NCI-H146 (cell line): ENCODE measurements around the gene PRKCH.

Experiments used
- DNase-seq: peaks from one replicate; lab custom pipeline; 2025; lab: John Stamatoyannopoulos, UW

PRKCH gene

DNA sequence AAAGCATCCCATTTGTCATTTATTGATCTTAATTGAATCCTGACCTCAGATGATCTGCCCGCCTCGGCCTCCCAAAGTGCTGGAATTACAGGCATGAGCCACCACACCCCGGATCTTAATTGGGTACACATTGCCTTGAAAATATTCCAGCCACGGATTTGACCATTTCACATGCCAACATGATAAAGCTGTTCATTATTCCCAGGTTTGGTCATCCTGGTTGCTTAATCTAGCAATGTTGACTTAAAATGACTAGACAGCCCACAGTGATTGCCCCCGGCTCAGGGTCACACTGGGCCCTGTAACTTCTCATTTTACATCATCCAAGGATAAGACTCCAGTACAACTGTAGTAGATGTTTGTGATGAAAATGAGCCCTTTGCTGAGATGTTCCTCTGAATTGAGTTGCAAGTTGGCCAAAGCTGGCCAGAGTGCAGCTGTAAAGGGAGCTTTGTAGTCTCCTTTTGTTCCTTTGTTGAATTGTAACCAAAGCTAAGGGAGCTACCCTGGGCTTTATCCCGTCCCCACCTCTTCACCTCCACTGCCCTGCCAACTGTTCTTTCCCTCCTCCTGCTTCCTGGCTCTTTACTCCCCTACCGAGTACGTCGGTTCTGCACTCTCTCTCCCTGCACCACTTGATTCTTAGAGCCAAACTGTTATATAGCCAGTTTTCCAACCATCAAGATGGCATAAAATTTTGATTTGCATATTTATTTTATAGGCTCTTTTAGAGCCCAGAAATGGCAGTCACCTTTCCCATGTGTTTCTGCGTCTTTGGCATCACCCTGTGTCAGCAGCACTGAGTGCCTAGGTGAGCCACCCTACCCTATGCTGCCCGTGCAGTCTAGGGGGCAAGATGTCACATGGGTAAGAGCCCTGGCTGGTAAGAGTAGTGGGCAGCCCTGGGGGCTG lies 232.6 kb downstream of the PRKCH start:
- no peak for DNase-seq

DNA sequence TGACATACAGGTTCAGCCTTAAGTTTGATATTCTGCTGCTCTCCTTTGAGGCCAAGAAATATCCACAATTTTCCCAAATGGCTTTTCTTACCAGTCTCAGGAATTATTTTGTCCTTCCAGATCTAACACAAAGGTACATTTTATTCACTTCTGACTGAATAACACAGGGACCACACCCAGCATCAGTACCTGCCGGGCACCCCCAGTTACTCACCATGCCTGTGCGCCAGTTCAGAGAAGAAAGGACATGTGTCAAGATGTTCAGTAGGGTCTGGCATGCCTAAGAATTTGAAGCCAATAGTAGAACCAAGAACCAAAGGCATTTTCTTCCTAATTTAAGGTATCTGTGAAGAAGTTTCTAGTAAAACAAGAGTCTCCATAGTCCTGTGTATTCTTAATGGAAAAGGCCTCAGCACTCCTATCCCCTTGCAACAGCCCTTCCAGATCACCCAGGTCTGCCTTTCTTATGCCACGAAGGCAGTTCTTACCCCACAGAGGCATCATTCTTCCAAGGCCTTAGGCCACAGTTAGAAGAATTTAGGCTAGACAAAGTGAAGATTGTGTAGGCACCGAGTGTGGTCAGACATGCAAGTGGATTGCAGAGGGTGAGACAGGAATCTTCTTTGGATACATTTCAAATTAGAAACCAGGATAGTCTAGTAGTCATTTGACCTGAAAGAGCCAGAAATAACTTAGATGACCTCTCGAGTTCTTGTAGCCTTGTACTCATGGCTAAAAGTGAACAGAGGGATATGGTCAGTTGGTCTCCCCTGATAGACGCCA lies 233.9 kb downstream of the PRKCH start:
- no peak for DNase-seq

- no peak for DNase-seq
Observed at GRCh38 chr14:61556455-61556854, 235.1 kb downstream of the PRKCH start.

GRCh38 chr14:61557262-61557661 lies 235.9 kb downstream of the PRKCH start:
- DNase-seq = no peak

- no peak for DNase-seq
Observed at GRCh38 chr14:61557854-61558253, 236.5 kb downstream of the PRKCH start.

DNA sequence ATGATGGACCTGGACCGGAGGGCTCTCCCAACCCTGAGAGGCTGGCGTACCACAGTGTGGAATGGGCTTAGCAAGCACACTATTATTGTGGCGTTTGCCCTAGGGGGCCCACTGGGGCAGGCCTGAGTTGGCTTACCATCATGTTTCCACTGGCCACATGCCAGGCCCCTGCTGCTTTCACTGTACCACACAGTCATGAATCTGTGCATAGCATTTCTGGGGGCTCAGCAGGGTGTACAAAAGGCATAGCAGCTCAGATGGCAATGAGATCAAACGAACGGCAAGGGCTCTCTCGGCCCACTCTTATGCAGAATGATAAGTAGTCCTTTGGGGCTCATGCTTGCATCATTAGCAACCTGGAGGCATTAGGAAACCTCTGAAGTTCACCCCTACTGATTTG lies 236.9 kb downstream of the PRKCH start:
- peak; percentile 79 for DNase-seq

DNA sequence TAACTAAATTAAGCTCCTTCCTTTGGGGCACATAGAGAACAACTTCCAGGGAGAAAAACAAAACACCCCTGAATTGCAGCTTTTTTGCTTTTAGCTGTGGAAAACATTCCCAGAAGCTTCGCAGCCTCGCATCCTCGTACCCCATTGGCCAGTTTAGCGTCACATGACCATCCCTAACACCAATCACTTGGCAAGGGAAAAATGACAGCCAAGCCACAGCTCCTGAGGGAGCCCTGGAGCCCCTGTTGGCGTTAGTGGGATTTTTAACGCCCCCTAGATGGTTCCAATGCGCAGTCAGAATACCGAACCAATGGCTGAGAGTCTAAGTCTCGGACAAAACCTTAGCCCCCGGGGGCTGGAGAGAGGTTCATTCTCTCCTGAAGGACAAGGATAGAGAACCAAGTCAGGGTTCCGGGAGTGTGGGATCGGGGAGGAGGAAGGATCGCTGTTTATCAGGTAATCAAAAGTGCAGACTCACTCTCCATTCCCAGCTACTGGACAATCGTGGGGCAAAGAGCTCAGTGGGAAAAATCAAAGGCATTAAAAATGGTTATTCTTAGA lies 238.3 kb downstream of the PRKCH start:
- DNase-seq = no peak

DNA sequence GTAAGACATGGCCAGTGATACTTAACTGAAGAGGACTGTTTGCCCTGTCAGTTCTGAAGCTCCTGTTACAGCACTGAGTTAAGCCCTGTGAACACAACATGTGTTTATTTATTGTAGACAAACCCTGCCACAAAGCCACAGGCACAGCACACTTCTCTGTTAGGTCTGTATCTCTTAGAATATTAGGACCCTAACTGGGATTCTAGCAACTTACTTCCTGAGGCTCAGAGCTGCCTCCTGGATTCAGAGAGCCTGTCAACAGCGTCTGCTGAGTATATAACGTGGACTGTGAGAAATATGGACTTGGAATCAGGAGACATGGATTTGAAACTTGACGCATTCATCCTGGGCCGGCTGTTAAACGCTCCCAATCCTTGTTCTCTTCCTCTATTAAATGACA lies 238.9 kb downstream of the PRKCH start:
- DNase-seq = no peak

DNA sequence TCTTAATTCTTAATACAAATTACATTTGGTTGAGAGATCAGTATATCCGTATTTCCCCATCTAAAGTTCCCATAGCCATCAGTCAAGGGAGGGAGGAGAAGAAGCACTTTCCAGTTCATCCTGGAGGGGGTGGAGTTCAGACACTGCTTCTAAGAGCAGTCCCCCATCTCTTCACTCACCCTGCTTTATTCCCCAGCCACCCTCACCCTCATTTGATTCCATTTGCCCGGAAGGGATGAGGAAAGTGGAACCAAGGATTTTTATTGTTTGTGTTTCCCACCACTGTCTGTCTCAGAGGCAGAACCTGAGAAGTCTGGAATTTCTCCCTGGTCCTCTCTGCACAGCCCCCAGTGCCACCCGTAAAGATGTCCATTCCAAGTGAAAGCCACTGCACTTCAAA lies 239.7 kb downstream of the PRKCH start:
- no peak for DNase-seq

GRCh38 chr14:61561657-61562276 lies 240.4 kb downstream of the PRKCH start:
- no peak for DNase-seq

- no peak for DNase-seq
Observed at GRCh38 chr14:61562321-61563161, 241.2 kb downstream of the PRKCH start.

DNA sequence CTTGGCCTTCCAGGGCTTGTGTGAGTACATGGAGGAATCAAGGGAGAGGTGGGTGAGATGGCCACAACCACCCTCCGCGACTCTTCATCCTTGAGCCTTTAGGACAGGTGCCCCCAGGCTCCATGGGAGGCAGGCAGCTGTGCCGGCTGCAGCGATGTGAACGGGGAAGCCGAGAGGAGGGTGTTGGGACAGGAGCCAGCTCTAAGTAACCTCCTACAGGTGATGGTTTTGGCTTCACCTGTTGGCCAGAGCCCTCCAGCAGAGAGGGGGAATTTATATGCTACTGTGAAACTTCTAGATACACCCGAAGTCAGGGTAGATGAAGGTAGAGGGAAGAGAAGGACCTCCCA lies 241.8 kb downstream of the PRKCH start:
- peak; percentile 43 for DNase-seq

- no peak for DNase-seq
Observed at GRCh38 chr14:61563880-61564617, 242.7 kb downstream of the PRKCH start.

DNA sequence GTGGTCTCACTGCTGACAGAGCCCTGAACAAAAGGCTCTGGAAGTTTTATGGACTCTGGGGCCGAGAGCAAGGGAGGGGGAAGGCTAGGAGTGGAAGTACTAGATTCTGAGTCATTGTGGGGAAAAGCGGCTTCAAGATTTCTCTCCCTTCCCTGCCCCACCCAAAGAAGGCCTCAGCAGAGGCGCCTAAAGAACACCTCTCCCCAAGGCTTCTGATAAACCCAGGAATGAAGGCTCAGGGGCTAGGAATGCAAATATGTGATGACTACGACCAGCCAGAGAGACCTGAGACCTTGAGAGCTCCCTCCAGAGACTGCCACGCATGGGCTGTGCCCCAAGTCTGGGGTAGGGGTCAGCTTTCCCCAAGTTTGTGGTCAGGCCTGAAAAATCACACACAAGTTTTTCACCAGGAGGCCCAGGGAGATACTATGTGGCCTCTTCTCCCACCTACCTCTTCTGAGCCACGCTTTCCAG lies 243.3 kb downstream of the PRKCH start:
- DNase-seq = no peak

DNA sequence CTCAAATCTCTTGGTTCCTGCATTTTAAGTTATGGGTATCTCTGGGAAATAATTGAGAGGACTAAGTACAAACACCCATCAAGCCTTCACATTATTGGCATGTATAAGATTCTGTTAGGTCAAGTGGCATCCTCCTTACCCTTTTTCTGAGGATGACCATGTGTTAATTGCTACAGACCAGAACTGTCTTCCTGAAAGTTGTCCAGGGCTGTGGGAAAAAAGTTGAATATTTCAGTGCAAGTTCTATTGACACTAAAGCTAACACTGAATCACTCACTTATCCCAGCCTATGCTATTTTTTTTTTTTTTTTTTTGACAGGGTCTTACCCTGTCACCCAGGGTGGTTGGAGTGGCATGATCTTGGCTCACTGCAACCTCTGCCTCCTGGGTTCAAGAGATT lies 243.8 kb downstream of the PRKCH start:
- DNase-seq = no peak

DNA sequence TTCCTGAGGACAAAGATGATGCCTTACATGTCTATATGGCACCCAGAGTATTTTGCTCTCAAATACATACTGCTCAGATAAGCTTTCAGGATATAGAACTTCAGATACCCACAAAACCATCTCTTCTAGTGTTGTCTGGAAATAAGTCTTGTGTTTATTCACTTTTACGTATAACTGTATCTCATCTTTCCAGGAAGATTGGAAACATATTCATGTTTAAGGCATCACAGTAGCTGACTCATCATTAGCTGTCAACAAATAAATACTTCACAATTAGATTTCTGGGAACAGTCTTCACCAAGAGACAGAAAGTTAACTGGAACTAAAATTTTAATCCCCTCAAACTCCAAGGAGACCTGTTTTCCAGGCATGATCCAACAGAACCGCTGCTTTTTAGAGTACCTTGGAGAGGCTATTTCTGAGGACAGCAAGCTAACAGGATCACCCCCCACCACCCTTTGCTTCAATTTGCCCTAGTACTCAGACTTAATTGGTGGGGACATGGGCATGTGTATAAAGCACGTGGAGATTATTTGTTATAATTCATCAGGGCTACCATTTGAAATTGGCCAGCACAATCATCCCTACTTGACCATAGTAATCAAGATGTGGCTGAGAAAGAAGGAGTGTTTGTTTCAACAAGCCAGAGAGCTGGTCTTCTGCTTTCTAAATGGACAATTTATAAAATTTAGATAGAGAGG lies 244.6 kb downstream of the PRKCH start:
- DNase-seq = no peak

DNA sequence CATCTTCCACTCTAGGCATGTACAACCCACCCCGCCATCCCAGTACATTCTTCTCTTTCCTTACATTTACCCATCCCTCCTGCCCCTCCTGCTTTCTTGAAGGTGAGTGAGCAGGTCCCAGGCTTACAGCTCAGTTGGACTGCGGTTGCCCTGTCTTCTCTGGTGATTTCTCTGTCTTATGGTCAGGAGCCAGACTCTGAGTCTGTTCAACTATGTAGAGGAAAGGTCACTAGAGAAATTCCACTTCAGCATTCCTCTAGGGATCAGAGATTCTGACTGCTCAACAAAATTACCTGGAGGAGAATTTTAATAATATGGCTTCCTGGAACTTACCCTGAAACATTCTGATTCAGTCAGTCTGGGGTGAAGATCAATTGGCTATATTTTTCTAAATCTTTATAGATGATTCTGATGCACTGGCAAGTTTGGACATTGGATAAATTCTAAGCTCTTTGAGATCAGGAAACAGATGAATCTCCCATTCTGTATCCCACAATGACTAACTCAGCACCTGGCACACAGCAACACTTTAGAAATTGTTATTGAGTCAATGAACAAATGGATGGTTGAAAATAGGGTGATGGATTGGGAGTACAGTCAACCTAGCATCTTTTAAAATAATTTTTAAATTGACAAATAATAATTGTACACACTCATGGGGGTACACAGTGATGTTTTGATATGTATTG lies 245.3 kb downstream of the PRKCH start:
- DNase-seq = no peak

GRCh38 chr14:61567838-61568571 lies 246.6 kb downstream of the PRKCH start:
- peak; percentile 22 for DNase-seq

DNA sequence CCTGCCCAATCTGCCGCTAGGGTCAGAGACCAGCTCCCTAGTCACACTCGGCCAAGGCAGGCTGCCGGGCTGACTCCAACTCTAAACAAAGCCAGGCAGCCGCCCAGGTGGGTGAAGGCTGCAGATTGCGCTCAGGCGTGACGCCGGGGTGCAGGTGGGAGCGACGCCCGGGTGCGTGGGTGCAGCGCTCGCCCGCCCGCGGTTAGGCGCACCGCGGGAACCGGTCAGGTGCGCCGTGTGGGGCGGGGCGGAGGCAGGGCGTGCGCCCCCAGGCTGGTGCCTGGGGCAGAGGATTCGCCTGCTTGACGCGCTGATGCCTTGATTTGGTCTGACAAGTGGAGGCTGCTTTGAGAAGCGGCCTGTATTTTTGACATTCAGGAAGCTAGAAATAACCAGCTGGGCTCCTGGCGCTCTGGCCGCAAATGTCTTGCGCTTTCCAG lies 247.2 kb downstream of the PRKCH start:
- peak; percentile 59 for DNase-seq
